PC-3 (cell line): Measurements from ENCODE around the gene PLXNB1. TPM values are rescaled to one million over a fixed set of nuclear protein-coding genes. Genes with fewer than 3 reads are reported as not detected.

Source experiments
- ATAC-seq: fragments of 200-7000 bp; cut with Tn5 transposase; 2 replicates; pipeline ENCODE4 v1.9.1; 2020; ENCODE audit warnings: mild to moderate bottlenecking, moderate library complexity
- BruUV-seq: library from RNA; stranded (reverse); fragments of 400-500 nt; replicated peaks from 2 replicates; lab custom pipeline; 2021; lab: Mats Ljungman, UMichigan
- CTCF ChIA-PET: fragments of 300-600 bp; sonication (Branson Sonifier 250); formaldehyde crosslinking; loops from one replicate; lab custom pipeline; 2022; ENCODE audit warnings: antibody characterized with exemption; lab: Charles Lee
- POLR2A ChIA-PET: fragments of 300-600 bp; sonication (Branson Sonifier 250); formaldehyde crosslinking; loops from one replicate; lab custom pipeline; 2022; ENCODE audit warnings: antibody characterized with exemption; ENCODE audit not compliant: unreplicated experiment; lab: Charles Lee
- DNase-seq: peaks from one replicate; pipeline ENCODE4 v3.0.0-alpha.2; 2015
- H2AFZ ChIP-seq: fragments of 300-600 bp; sonication (generic); 2 replicates; pipeline ENCODE4 v1.6.0; 2016; ENCODE audit warnings: antibody characterized with exemption, low read length
- H3F3A ChIP-seq: fragments of 300-600 bp; sonication (generic); one replicate; pipeline ENCODE4 v1.6.0; 2017; ENCODE audit warnings: antibody characterized with exemption, low read length, control low read depth, mild to moderate bottlenecking; ENCODE audit not compliant: unreplicated experiment
- H3K27ac ChIP-seq: fragments of 300-600 bp; sonication (generic); 2 replicates; pipeline ENCODE4 v1.5.1; 2016; ENCODE audit warnings: mild to moderate bottlenecking, low read length
- H3K27me3 ChIP-seq: fragments of 300-600 bp; sonication (generic); 2 replicates; pipeline ENCODE4 v1.6.1; 2016; ENCODE audit warnings: low read length, mixed read lengths
- H3K36me3 ChIP-seq: fragments of 300-600 bp; sonication (generic); 2 replicates; pipeline ENCODE4 v1.6.1; 2016; ENCODE audit warnings: low read depth, mixed run types, low read length, mixed read lengths
- H3K4me1 ChIP-seq: fragments of 300-600 bp; sonication (generic); 2 replicates; pipeline ENCODE4 v1.5.1; 2016; ENCODE audit warnings: low read length; ENCODE audit not compliant: insufficient read depth
- H3K4me2 ChIP-seq: fragments of 300-600 bp; sonication (generic); 2 replicates; pipeline ENCODE4 v1.6.0; 2016; ENCODE audit warnings: low read length
- H3K4me3 ChIP-seq: fragments of 300-600 bp; sonication (generic); 2 replicates; pipeline ENCODE4 v1.5.1; 2016; ENCODE audit warnings: mild to moderate bottlenecking, low read length, mixed read lengths
- H3K79me2 ChIP-seq: fragments of 300-600 bp; sonication (generic); 2 replicates; pipeline ENCODE4 v1.6.1; 2017; ENCODE audit warnings: low read length, mixed read lengths
- H3K9ac ChIP-seq: fragments of 300-600 bp; sonication (generic); 2 replicates; pipeline ENCODE4 v1.6.0; 2016; ENCODE audit warnings: mild to moderate bottlenecking, low read length
- H3K9me2 ChIP-seq: fragments of 300-600 bp; sonication (generic); replicated peaks from 2 replicates; pipeline ENCODE4 v1.6.1; 2016; ENCODE audit warnings: mixed run types, low read length, mixed read lengths
- H3K9me3 ChIP-seq: fragments of 300-600 bp; sonication (generic); 2 replicates; pipeline ENCODE4 v1.6.1; 2016; ENCODE audit warnings: low read length, mixed read lengths
- H4K20me1 ChIP-seq: fragments of 300-600 bp; sonication (generic); 2 replicates; pipeline ENCODE4 v1.6.1; 2016; ENCODE audit warnings: low read length, mixed read lengths
- EZH2 ChIP-seq: fragments of 300-600 bp; sonication (generic); IDR thresholded peaks from one replicate; pipeline ENCODE4 v1.6.1; 2017; ENCODE audit warnings: antibody characterized with exemption, mild to moderate bottlenecking, low read length; ENCODE audit not compliant: unreplicated experiment
- EZH2phosphoT487 ChIP-seq: fragments of 300-600 bp; sonication (generic); IDR thresholded peaks from 2 replicates; pipeline ENCODE4 v1.6.1; 2018; ENCODE audit warnings: mild to moderate bottlenecking, antibody characterized with exemption, low read length, borderline replicate concordance
- intact Hi-C: fragments of 100-400 bp; cut with micrococcal nuclease; formaldehyde crosslinking; loops from 2 replicates; pipeline ENCODE4 v1.9.0; 2023
- total RNA-seq: library from RNA; depleted of rRNA; stranded (reverse); fragments of >200 nt; gene quantifications from 2 replicates; pipeline ENCODE4 v1.2.3, GENCODE V29; 2014
- TF ChIP-seq, protein P1 (sequence below): fragments of 300-600 bp; sonication (generic); conservative IDR thresholded peaks from 2 replicates; pipeline ENCODE4 v1.5.1; 2017; ENCODE audit warnings: antibody characterized with exemption, low read depth, mild to moderate bottlenecking, low read length

The PLXNB1 gene
- total RNA-seq, 1 experiment from 2014 or later: 35.4 TPM

DNA sequence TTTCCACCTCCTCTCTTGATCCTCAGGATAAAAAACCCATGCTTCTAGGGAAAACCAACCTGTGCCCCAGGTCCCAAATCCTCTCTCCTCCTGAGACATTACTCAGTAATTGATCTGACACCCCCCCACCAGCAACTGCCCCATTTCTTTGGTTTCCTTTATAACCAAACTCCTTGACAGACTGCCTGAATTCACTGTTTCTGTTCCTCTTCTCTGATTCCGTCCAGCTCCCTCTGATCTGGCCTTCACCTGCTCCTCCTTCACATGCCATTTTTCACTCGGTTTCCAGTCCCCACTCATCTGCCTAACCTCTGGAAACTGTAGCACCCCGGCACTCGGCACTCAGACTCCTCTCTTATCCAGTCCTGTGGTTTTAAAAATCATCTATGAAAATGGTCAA lies 7.9 kb upstream of the PLXNB1 start:
- ChIA-PET CTCF (no interaction called here), POLR2A (no interaction called here)
- no peaks in the 10 kb centered on the region for H3K27me3 ChIP-seq
- no peak for DNase-seq
- H2AFZ ChIP-seq: no peak overlapping the region
- H3K36me3 ChIP-seq: peaks cover 24% of the 10 kb centered on the region
- no peaks in the 10 kb centered on the region for H3K9me2 ChIP-seq
- TF ChIP-seq, protein P1, sequence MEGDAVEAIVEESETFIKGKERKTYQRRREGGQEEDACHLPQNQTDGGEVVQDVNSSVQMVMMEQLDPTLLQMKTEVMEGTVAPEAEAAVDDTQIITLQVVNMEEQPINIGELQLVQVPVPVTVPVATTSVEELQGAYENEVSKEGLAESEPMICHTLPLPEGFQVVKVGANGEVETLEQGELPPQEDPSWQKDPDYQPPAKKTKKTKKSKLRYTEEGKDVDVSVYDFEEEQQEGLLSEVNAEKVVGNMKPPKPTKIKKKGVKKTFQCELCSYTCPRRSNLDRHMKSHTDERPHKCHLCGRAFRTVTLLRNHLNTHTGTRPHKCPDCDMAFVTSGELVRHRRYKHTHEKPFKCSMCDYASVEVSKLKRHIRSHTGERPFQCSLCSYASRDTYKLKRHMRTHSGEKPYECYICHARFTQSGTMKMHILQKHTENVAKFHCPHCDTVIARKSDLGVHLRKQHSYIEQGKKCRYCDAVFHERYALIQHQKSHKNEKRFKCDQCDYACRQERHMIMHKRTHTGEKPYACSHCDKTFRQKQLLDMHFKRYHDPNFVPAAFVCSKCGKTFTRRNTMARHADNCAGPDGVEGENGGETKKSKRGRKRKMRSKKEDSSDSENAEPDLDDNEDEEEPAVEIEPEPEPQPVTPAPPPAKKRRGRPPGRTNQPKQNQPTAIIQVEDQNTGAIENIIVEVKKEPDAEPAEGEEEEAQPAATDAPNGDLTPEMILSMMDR: no peak
- no peak for TF ChIP-seq EZH2phosphoT487
- TF ChIP-seq EZH2: no peak
- H4K20me1 ChIP-seq: peaks cover 7% of the 10 kb centered on the region
- H3K9ac ChIP-seq: no peak overlapping the region
- no peak overlapping the region for H3K4me2 ChIP-seq
- H3K27ac ChIP-seq: no peak overlapping the region
- no peak overlapping the region for H3K4me3 ChIP-seq
- ATAC-seq: no peak
- no peaks in the 10 kb centered on the region for H3K9me3 ChIP-seq
- no peaks in the 10 kb centered on the region for H3F3A ChIP-seq
- BruUV-seq: no TSS peak
- intact Hi-C loops: no loop called here
- peaks cover 43% of the 10 kb centered on the region for H3K79me2 ChIP-seq
- peaks cover 17% of the 10 kb centered on the region for H3K4me1 ChIP-seq

DNA sequence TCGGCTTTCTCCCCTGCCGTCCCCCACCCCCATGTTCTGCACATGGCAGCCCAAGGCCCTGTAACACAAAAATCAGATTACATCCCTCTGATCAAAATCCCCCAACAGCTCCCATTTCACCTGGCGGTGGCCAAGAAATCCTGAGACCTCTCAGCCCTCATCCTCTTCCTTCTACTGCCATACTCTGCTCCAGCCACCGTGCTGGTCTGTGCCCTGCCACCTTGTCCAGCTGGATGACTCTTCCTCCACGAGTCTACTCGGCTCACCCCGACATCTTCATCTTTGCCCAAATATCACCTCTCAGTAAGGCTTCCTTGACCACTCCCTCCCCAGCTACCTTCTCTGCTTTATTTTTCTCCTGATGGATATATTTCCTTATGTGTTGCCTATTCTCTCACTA lies 7.0 kb upstream of the PLXNB1 start:
- Histone ChIP-seq H3K9ac (no peak overlapping the region), H3K36me3 (peaks cover 19% of the 10 kb centered on the region), H3K4me2 (no peak overlapping the region), H3K4me1 (peaks cover 16% of the 10 kb centered on the region), H3K27me3 (no peaks in the 10 kb centered on the region), H4K20me1 (peaks cover 6% of the 10 kb centered on the region), H3F3A (no peaks in the 10 kb centered on the region), H3K9me3 (no peaks in the 10 kb centered on the region), H3K4me3 (no peak overlapping the region), H3K27ac (no peak overlapping the region), H3K79me2 (peaks cover 36% of the 10 kb centered on the region), H3K9me2 (no peaks in the 10 kb centered on the region), H2AFZ (no peak overlapping the region)
- ATAC-seq: no peak
- intact Hi-C loops: loop anchor here (1.0 kb wide), 4 partner anchors 36 to 243 kb away; no protein-coding TSS in a partner anchor
- no TSS peak for BruUV-seq
- ChIA-PET CTCF (interaction anchor here (0.8 to 2.3 kb wide), 8 partner anchors 9 to 248 kb away, joined by 4 to 222 read pairs (median 30); partner anchors contain the start of gene ATRIP), POLR2A (interaction anchor here (0.8 kb wide), 1 partner anchor 36 kb away, joined by 4 read pairs; no protein-coding TSS in a partner anchor)
- DNase-seq: no peak
- TF ChIP-seq EZH2: no peak
- no peak for TF ChIP-seq EZH2phosphoT487
- TF ChIP-seq, protein P1: no peak

DNA sequence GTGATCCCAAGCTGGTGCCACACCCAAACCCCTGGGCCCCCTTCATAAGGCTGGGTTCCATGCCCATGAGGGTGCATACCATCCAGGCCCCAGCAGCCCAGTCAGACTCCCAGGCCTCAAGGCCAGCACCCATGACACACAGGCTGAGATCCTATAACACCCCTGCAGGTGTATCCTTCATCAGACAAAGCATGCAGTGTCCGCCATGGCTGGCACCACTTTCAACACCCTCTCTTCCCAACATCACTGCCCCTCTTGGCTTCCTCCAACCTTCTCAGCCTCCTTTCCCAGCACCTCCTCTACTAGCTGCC lies 6.5 kb upstream of the PLXNB1 start:
- Histone ChIP-seq H2AFZ (no peak overlapping the region), H4K20me1 (peaks cover 2% of the 10 kb centered on the region), H3K9me3 (no peaks in the 10 kb centered on the region), H3K36me3 (peaks cover 15% of the 10 kb centered on the region), H3K4me3 (no peak overlapping the region), H3K4me1 (peaks cover 11% of the 10 kb centered on the region), H3K9ac (no peak overlapping the region), H3K9me2 (no peaks in the 10 kb centered on the region), H3F3A (no peaks in the 10 kb centered on the region), H3K4me2 (no peak overlapping the region), H3K79me2 (peaks cover 31% of the 10 kb centered on the region), H3K27ac (no peak overlapping the region), H3K27me3 (no peaks in the 10 kb centered on the region)
- DNase-seq (no peak), ATAC-seq (no peak)
- CTCF ChIA-PET: interaction anchor here (0.5 to 2.3 kb wide), 40 partner anchors 9 to 555 kb away, joined by 3 to 222 read pairs (median 5); partner anchors contain the start of genes ATRIP, PFKFB4 and ZNF589
- intact Hi-C loops: loop anchor here (1.0 kb wide), 4 partner anchors 35 to 242 kb away; no protein-coding TSS in a partner anchor
- POLR2A ChIA-PET: interaction anchor here (0.8 kb wide), 1 partner anchor 35 kb away, joined by 4 read pairs; no protein-coding TSS in a partner anchor
- BruUV-seq: no TSS peak
- TF ChIP-seq, protein P1: no peak
- TF ChIP-seq EZH2phosphoT487 (no peak), EZH2 (no peak)
